Sigmoid colon (tissue), 7 donors: Measurements from ENCODE around the gene KRIT1. TPM values are rescaled to one million over a fixed set of nuclear protein-coding genes. Genes with fewer than 3 reads are reported as not detected.

Experiments
- DNase-seq: peaks from one replicate; pipeline ENCODE4 v3.0.0-alpha.2; 2019
- H3K27ac ChIP-seq, 4 donors: fragments of 200-600 bp; sonication (generic); one replicate each; pipeline ENCODE4 v1.5.1; 2016 to 2019; ENCODE audit warnings: mild to moderate bottlenecking in 1 of 4
- H3K27me3 ChIP-seq, 3 donors: fragments of 200-600 bp; sonication (generic); one replicate each; pipeline ENCODE4 v1.5.1; 2019; ENCODE audit warnings: mild to moderate bottlenecking in 1 of 3
- H3K36me3 ChIP-seq, 4 donors: fragments of 200-600 bp; sonication (generic); one replicate each; pipeline ENCODE4 v1.5.1; 2016 to 2019
- H3K4me1 ChIP-seq, 4 donors: fragments of 200-600 bp; sonication (generic); one replicate each; pipeline ENCODE4 v1.5.1; 2017 to 2019
- H3K4me3 ChIP-seq, 4 donors: fragments of 200-600 bp; sonication (generic); one replicate each; pipeline ENCODE4 v1.5.1; 2017 to 2019; ENCODE audit warnings: mild to moderate bottlenecking in 2 of 4, moderate library complexity in 1 of 4
- H3K9me3 ChIP-seq, 4 donors: fragments of 200-600 bp in 3 of 4; sonication (generic) in 3 of 4; one replicate each; pipeline versions ENCODE4 v1.5.1 to v1.6.1; 2013 to 2019
- EP300 ChIP-seq, 4 donors: sonication (generic); formaldehyde crosslinking; IDR thresholded peaks; one replicate each; pipeline ENCODE4 v1.6.1; 2017; ENCODE audit warnings: antibody characterized with exemption in 4 of 4
- POLR2A ChIP-seq, 2 donors: fragments of 450-650 bp; IDR thresholded peaks; one replicate each; pipeline ENCODE4 v1.6.1; 2016; ENCODE audit warnings: antibody characterized with exemption in 2 of 2, mild to moderate bottlenecking in 2 of 2, moderate library complexity in 2 of 2
- POLR2AphosphoS5 ChIP-seq, 4 donors: sonication (generic); formaldehyde crosslinking; IDR thresholded peaks; one replicate each; pipeline ENCODE4 v1.6.1; 2017; ENCODE audit warnings: antibody characterized with exemption in 4 of 4
- WGBS, 2 donors: extraction: QIAGEN DNeasy Blood & Tissue Kit; methylation state at CpG; one replicate each; pipeline ENCODE4 v1.1.7; 2013; 5-methylcytosine and 5-hydroxymethylcytosine counted together
- intact Hi-C: fragments of 100-400 bp; cut with DNase I; formaldehyde crosslinking; loops from one replicate; pipeline ENCODE4 v1.15.1; 2023
- polyA plus RNA-seq, 3 donors: library from polyadenylated mRNA; stranded (reverse); fragments of 200-250 nt; gene quantifications; one replicate each; pipeline ENCODE4 v1.2.3, GENCODE V29; 2013
- total RNA-seq, 4 donors: library from RNA; depleted of rRNA; stranded (reverse); fragments of >200 nt; gene quantifications; one replicate each; pipeline ENCODE4 v1.1.0, GENCODE V29; 2016
- TF ChIP-seq, protein P1 (sequence below), 4 experiments: fragments of 450-650 bp in 3 of 4; fragments of 200-600 bp in 1 of 4; IDR thresholded peaks; one replicate each; pipeline ENCODE4 v1.5.1; 2016 to 2019; ENCODE audit warnings: antibody characterized with exemption in 4 of 4, mild to moderate bottlenecking in 3 of 4, moderate library complexity in 2 of 4
- donor health status: healthy with polysubstance abuse.
- donor health status: Bipolar disorder and iron deficiency.
- donor health status: healthy.

Gene KRIT1
- total and polyA plus RNA-seq, 7 donors: 13.9 to 97.2 (median 69.1) TPM

DNA sequence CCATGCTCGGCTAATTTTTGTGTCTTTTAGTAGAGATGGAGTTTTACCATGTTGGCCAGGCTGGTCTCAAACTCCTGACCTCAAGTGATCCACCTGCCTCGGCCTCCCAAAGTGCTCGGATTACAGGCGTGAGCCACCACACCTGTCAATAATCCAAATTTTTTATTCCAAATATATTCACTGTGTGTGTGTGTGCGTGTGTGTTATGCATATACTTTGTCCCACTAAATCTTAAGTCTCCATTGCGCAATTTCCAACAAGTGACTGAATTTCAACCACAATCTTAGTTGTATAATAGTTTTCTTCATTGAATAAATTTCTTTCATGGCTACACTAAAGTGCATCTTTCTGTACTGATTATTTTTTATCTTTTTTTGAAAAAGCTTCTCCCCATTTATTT is 2.7 kb downstream of the KRIT1 start:
- Histone ChIP-seq H3K36me3 (peaks cover 0 to 39% (median 8%) of the 10 kb centered on the region in 4 donors), H3K27ac (no peak overlapping the region), H3K9me3 (no peaks in the 10 kb centered on the region), H3K4me1 (peaks cover 0 to 37% (median 24%) of the 10 kb centered on the region in 4 donors), H3K4me3 (no peak overlapping the region), H3K27me3 (no peaks in the 10 kb centered on the region)
- no peak for TF ChIP-seq EP300 (IDR thresholded peaks at IDR 0.05)
- no peak for TF ChIP-seq POLR2AphosphoS5 (IDR thresholded peaks at IDR 0.05)
- no peak for TF ChIP-seq POLR2A (IDR thresholded peaks at IDR 0.05)
- intact Hi-C loops: loop anchor here (10.0 kb wide), 1 partner anchor 108 kb away; the partner anchor contains the start of gene CYP51A1
- no peak for DNase-seq
- 93 to 94% methylated on average over 6 of the region's 6 CpGs for whole genome bisulfite sequencing, 2 donors

DNA sequence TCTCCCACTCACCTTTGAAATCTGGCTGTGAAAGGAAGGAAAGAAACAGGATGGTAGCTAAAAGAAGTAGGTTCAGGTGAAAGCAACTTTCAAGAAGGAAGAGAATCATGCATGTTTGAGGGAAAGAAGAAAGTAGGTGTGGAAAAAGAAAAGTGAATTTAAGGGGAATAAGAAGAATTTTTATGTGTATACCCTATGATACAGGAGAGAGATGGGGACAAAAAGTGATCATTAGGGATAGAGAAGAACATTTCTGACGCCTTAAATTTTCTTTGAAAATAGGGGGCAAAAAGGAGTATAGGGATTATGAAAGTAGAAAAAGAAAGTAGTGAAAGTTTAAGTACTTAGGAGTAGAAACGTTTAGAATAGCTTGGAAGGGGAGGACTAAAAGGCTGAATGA is 15.2 kb downstream of the KRIT1 start:
- TF ChIP-seq POLR2A (IDR thresholded peaks at IDR 0.05) (no peak), POLR2AphosphoS5 (IDR thresholded peaks at IDR 0.05) (no peak), EP300 (IDR thresholded peaks at IDR 0.05) (no peak)
- TF ChIP-seq, protein P1, sequence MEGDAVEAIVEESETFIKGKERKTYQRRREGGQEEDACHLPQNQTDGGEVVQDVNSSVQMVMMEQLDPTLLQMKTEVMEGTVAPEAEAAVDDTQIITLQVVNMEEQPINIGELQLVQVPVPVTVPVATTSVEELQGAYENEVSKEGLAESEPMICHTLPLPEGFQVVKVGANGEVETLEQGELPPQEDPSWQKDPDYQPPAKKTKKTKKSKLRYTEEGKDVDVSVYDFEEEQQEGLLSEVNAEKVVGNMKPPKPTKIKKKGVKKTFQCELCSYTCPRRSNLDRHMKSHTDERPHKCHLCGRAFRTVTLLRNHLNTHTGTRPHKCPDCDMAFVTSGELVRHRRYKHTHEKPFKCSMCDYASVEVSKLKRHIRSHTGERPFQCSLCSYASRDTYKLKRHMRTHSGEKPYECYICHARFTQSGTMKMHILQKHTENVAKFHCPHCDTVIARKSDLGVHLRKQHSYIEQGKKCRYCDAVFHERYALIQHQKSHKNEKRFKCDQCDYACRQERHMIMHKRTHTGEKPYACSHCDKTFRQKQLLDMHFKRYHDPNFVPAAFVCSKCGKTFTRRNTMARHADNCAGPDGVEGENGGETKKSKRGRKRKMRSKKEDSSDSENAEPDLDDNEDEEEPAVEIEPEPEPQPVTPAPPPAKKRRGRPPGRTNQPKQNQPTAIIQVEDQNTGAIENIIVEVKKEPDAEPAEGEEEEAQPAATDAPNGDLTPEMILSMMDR (IDR thresholded peaks at IDR 0.05): no peak
- Histone ChIP-seq H3K27me3 (no peaks in the 10 kb centered on the region), H3K4me1 (no peaks in the 10 kb centered on the region), H3K27ac (no peak overlapping the region), H3K9me3 (no peaks in the 10 kb centered on the region), H3K36me3 (peaks cover 0 to 91% (median 20%) of the 10 kb centered on the region in 4 donors), H3K4me3 (no peak overlapping the region)
- intact Hi-C loops: no loop called here
- DNase-seq: no peak
- WGBS, 2 donors: 83 to 86% methylated on average over 2 of the region's 2 CpGs

DNA sequence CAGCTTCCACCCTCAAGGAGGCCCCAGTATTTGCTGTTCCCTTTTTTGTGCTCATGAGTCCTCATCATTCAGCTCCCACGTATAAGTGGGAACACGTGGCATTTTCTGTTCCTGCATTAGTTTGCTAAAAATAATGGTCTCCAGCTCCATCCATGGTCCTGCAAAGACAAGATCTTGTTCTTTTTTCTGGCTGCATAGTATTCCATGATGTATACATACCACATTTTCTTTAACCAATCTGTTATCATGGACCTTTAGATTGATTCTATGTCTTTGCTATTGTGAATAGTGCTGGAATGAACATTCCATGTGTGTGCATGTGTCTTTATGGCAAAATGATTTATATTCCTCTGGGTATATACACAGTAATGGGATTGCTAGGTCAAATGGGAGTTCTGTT is 17.0 kb downstream of the KRIT1 start:
- no peak for TF ChIP-seq POLR2A (IDR thresholded peaks at IDR 0.05)
- TF ChIP-seq EP300 (IDR thresholded peaks at IDR 0.05): no peak
- no peak for TF ChIP-seq POLR2AphosphoS5 (IDR thresholded peaks at IDR 0.05)
- TF ChIP-seq, protein P1 (IDR thresholded peaks at IDR 0.05): no peak
- DNase-seq: no peak
- 97 to 98% methylated on average over 2 of the region's 2 CpGs for WGBS, 2 donors
- Histone ChIP-seq H3K36me3 (peaks cover 4 to 91% (median 14%) of the 10 kb centered on the region in 4 donors), H3K27me3 (no peaks in the 10 kb centered on the region), H3K4me1 (no peaks in the 10 kb centered on the region), H3K4me3 (no peak overlapping the region), H3K9me3 (no peaks in the 10 kb centered on the region), H3K27ac (no peak overlapping the region)
- intact Hi-C loops: no loop called here

DNA sequence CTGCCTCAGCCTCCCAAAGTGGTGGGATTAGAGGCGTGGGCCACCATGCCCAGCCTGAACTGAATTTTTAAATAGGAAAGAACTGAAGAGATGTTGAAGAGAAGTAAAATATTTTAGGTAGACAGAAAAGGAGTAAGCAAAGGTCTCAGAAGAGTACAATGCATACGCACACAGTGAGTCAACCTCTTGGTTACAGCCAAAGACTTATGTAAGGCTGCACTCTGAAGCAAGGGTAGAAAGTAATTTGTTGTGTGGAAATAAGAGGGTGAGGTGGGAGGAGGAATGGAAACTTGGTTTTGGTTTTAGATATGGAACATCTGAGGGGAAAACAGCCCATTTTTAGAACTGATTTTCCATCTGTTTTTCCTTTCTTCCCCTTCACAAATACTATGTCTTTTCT is 17.6 kb downstream of the KRIT1 start:
- 98% methylated on average over 2 of the region's 2 CpGs for WGBS, 2 donors
- TF ChIP-seq, protein P1 (IDR thresholded peaks at IDR 0.05): no peak
- no peak for TF ChIP-seq EP300 (IDR thresholded peaks at IDR 0.05)
- TF ChIP-seq POLR2A (IDR thresholded peaks at IDR 0.05): no peak
- no peak for TF ChIP-seq POLR2AphosphoS5 (IDR thresholded peaks at IDR 0.05)
- peaks cover 0 to 90% (median 12%) of the 10 kb centered on the region in 4 donors for H3K36me3 ChIP-seq

DNA sequence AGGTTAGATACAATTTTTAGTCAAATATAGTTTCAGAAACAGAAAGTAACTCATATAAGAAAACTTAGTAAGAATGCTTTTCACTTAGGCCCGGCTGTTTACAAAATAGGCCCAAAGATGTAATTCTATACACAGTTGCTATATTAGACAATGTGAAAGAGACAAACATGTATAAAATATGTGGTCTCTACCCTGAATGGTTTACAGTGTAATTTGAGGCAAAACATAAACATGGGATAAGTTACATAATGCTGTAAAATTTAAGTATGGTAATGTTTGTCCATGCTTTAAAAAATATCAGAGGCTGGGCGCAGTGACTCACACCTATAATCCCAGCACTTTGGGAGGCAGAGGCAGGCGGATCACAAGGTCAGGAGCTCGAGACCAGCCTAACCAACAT is 18.7 kb downstream of the KRIT1 start:
- peaks cover 0 to 89% (median 10%) of the 10 kb centered on the region in 4 donors for H3K36me3 ChIP-seq
- no peaks in the 10 kb centered on the region for H3K4me1 ChIP-seq
- no peak overlapping the region for H3K4me3 ChIP-seq
- H3K27me3 ChIP-seq: no peaks in the 10 kb centered on the region
- H3K27ac ChIP-seq: no peak overlapping the region
- intact Hi-C loops: no loop called here
- H3K9me3 ChIP-seq: no peaks in the 10 kb centered on the region
- 88 to 89% methylated on average over 4 of the region's 4 CpGs for WGBS, 2 donors
- no peak for DNase-seq
- TF ChIP-seq, protein P1 (IDR thresholded peaks at IDR 0.05): no peak
- TF ChIP-seq POLR2A (IDR thresholded peaks at IDR 0.05) (no peak), EP300 (IDR thresholded peaks at IDR 0.05) (no peak), POLR2AphosphoS5 (IDR thresholded peaks at IDR 0.05) (no peak)

More for the DNA sequence above, 17.6 kb downstream of the KRIT1 start:
- intact Hi-C loops: no loop called here
- Histone ChIP-seq H3K27me3 (no peaks in the 10 kb centered on the region), H3K4me3 (no peak overlapping the region), H3K9me3 (no peaks in the 10 kb centered on the region), H3K27ac (no peak overlapping the region), H3K4me1 (no peaks in the 10 kb centered on the region)
- DNase-seq: no peak
